ENCODE data around the gene AGAP1. TPM values are rescaled to one million over a fixed set of nuclear protein-coding genes. Genes with fewer than 3 reads are reported as not detected.

AGAP1 gene
- total RNA-seq, 2 experiments from 2014 or later = 2.2 TPM

GRCh38 chr2:235492850-235493344 lies 946 bp upstream of the AGAP1 start:
- Mint-ChIP-seq H3K4me3 (peak overlapping the region; percentile 73), H3K9me3 (ENCODE audit: low read depth) (no peaks in the 10 kb centered on the region), H3K4me1 (peaks cover 4% of the 10 kb centered on the region), H3K27ac (no peak overlapping the region), H3K27me3 (peaks cover 50% of the 10 kb centered on the region), H3K36me3 (ENCODE audit: low read depth) (no peaks in the 10 kb centered on the region)
- ChIA-PET CTCF (interaction anchor here (0.6 kb wide), 1 partner anchor 1935 kb away, joined by 3 read pairs; no protein-coding TSS in a partner anchor), POLR2A (no interaction called here)
- ATAC-seq (no peak), DNase-seq (no peak)
- intact Hi-C loops (cut with DNase I, micrococcal nuclease) = no loop called here

- H3K4me1 Mint-ChIP-seq = peaks cover 4% of the 10 kb centered on the region
- ChIA-PET POLR2A (no interaction called here), CTCF (interaction anchor here (0.6 kb wide), 1 partner anchor 1936 kb away, joined by 3 read pairs; no protein-coding TSS in a partner anchor)
- peak overlapping the region; percentile 73 for H3K4me3 Mint-ChIP-seq
- peaks cover 50% of the 10 kb centered on the region for H3K27me3 Mint-ChIP-seq
- intact Hi-C loops (cut with DNase I, micrococcal nuclease) = no loop called here
- ATAC-seq (no peak), DNase-seq (peak; percentile 9)
- H3K36me3 Mint-ChIP-seq (ENCODE audit: low read depth) = no peaks in the 10 kb centered on the region
- no peak overlapping the region for H3K27ac Mint-ChIP-seq
- H3K9me3 Mint-ChIP-seq (ENCODE audit: low read depth) = no peaks in the 10 kb centered on the region
Measured at GRCh38 chr2:235493402-235493774, 455 bp upstream of the AGAP1 start.

GRCh38 chr2:235494716-235495372 lies 1.0 kb downstream of the AGAP1 start:
- H3K36me3 Mint-ChIP-seq (ENCODE audit: low read depth) = no peaks in the 10 kb centered on the region
- ChIA-PET CTCF (no interaction called here), POLR2A (no interaction called here)
- peak; percentile 31 for DNase-seq
- intact Hi-C loops (cut with DNase I, micrococcal nuclease) = loop anchor here in 1 of 2 experiments (5.0 kb wide), 1 partner anchor 172 kb away; no protein-coding TSS in a partner anchor
- H3K9me3 Mint-ChIP-seq (ENCODE audit: low read depth) = no peaks in the 10 kb centered on the region
- H3K4me3 Mint-ChIP-seq = peak overlapping the region; percentile 44
- H3K27me3 Mint-ChIP-seq = peaks cover 53% of the 10 kb centered on the region
- ATAC-seq = peak; percentile 53
- H3K4me1 Mint-ChIP-seq = peaks cover 4% of the 10 kb centered on the region
- H3K27ac Mint-ChIP-seq = no peak overlapping the region

- CTCF ChIA-PET = no interaction called here
- peak overlapping the region; percentile 28 for H3K4me3 Mint-ChIP-seq
- peaks cover 50% of the 10 kb centered on the region for H3K27me3 Mint-ChIP-seq
- no peak for ATAC-seq
- intact Hi-C loops (cut with DNase I, micrococcal nuclease) = loop anchor here in 1 of 2 experiments (5.0 kb wide), 1 partner anchor 172 kb away; no protein-coding TSS in a partner anchor
- no peaks in the 10 kb centered on the region for H3K36me3 Mint-ChIP-seq (ENCODE audit: low read depth)
- POLR2A ChIA-PET = no interaction called here
- no peaks in the 10 kb centered on the region for H3K9me3 Mint-ChIP-seq (ENCODE audit: low read depth)
- no peak for DNase-seq
- H3K27ac Mint-ChIP-seq = no peak overlapping the region
- H3K4me1 Mint-ChIP-seq = peaks cover 4% of the 10 kb centered on the region
Measured at GRCh38 chr2:235495373-235496238, 1.8 kb downstream of the AGAP1 start.

DNA sequence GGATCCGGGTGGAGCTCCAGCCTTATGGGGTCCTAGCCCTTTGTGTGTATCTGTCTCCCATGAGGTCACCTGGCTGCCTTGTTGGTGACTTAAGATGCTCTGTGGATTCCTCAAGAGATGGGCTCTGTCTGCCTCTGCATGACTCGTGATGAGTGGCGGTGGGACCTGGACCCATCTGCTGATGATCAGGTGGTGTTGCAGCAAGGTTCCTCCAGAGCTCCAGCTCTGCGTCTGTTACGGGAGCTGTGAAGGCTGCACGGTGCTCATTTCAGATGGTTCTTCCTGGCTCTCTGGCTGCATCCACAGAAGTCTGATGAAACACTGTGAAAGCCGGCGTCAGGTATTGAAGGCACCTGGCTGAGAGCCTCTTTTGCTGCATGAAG lies 2.4 kb downstream of the AGAP1 start:
- ATAC-seq = no peak

GRCh38 chr2:235497096-235497495 lies 3.3 kb downstream of the AGAP1 start:
- ChIA-PET CTCF (interaction anchor here (0.6 to 1.1 kb wide), 2 partner anchors 99 to 894 kb away, joined by 3 read pairs; no protein-coding TSS in a partner anchor), POLR2A (no interaction called here)
- Mint-ChIP-seq H3K36me3 (ENCODE audit: low read depth) (no peaks in the 10 kb centered on the region), H3K27me3 (peaks cover 51% of the 10 kb centered on the region), H3K4me1 (peaks cover 15% of the 10 kb centered on the region), H3K9me3 (ENCODE audit: low read depth) (no peaks in the 10 kb centered on the region), H3K4me3 (no peak overlapping the region), H3K27ac (no peak overlapping the region)
- DNase-seq (no peak), ATAC-seq (no peak)
- intact Hi-C loops (cut with DNase I, micrococcal nuclease) = loop anchor here in 1 of 2 experiments (5.0 kb wide), 1 partner anchor 170 kb away; no protein-coding TSS in a partner anchor

More for the DNA sequence above, 2.4 kb downstream of the AGAP1 start:
- intact Hi-C loops (cut with DNase I, micrococcal nuclease) = loop anchor here in 1 of 2 experiments (5.0 kb wide), 1 partner anchor 171 kb away; no protein-coding TSS in a partner anchor
- H3K27ac Mint-ChIP-seq = no peak overlapping the region
- H3K9me3 Mint-ChIP-seq (ENCODE audit: low read depth) = no peaks in the 10 kb centered on the region
- no peak overlapping the region for H3K4me3 Mint-ChIP-seq
- ChIA-PET POLR2A (no interaction called here), CTCF (interaction anchor here (0.6 to 1.1 kb wide), 2 partner anchors 100 to 652 kb away, joined by 3 to 4 read pairs; no protein-coding TSS in a partner anchor)
- DNase-seq = peak; percentile 13
- no peaks in the 10 kb centered on the region for H3K36me3 Mint-ChIP-seq (ENCODE audit: low read depth)
- H3K4me1 Mint-ChIP-seq = peaks cover 7% of the 10 kb centered on the region
- H3K27me3 Mint-ChIP-seq = peaks cover 48% of the 10 kb centered on the region

GRCh38 chr2:235498541-235498940 lies 4.7 kb downstream of the AGAP1 start:
- DNase-seq (no peak), ATAC-seq (no peak)
- H3K4me3 Mint-ChIP-seq = no peak overlapping the region
- ChIA-PET POLR2A (no interaction called here), CTCF (no interaction called here)
- H3K36me3 Mint-ChIP-seq (ENCODE audit: low read depth) = no peaks in the 10 kb centered on the region
- intact Hi-C loops (cut with DNase I, micrococcal nuclease) = loop anchor here in 1 of 2 experiments (5.0 kb wide), 1 partner anchor 169 kb away; no protein-coding TSS in a partner anchor
- H3K27me3 Mint-ChIP-seq = peaks cover 46% of the 10 kb centered on the region
- H3K9me3 Mint-ChIP-seq (ENCODE audit: low read depth) = no peaks in the 10 kb centered on the region
- peaks cover 11% of the 10 kb centered on the region for H3K4me1 Mint-ChIP-seq
- no peak overlapping the region for H3K27ac Mint-ChIP-seq

GRCh38 chr2:235498946-235499812 lies 5.3 kb downstream of the AGAP1 start:
- no peaks in the 10 kb centered on the region for H3K9me3 Mint-ChIP-seq (ENCODE audit: low read depth)
- CTCF ChIA-PET = interaction anchor here (0.5 kb wide), 1 partner anchor 247 kb away, joined by 3 read pairs; no protein-coding TSS in a partner anchor

GRCh38 chr2:235500110-235500760 lies 6.4 kb downstream of the AGAP1 start:
- peaks cover 11% of the 10 kb centered on the region for H3K4me1 Mint-ChIP-seq
- POLR2A ChIA-PET = no interaction called here

More at GRCh38 chr2:235498946-235499812, 5.3 kb downstream of the AGAP1 start:
- Mint-ChIP-seq H3K27me3 (peaks cover 46% of the 10 kb centered on the region), H3K27ac (no peak overlapping the region), H3K36me3 (ENCODE audit: low read depth) (no peaks in the 10 kb centered on the region), H3K4me1 (peaks cover 11% of the 10 kb centered on the region), H3K4me3 (no peak overlapping the region)
- POLR2A ChIA-PET = no interaction called here
- ATAC-seq (no peak), DNase-seq (no peak)
- intact Hi-C loops (cut with DNase I, micrococcal nuclease) = loop anchor here in 1 of 2 experiments (5.0 kb wide), 1 partner anchor 168 kb away; no protein-coding TSS in a partner anchor

More at GRCh38 chr2:235500110-235500760, 6.4 kb downstream of the AGAP1 start:
- ATAC-seq (no peak), DNase-seq (no peak)
- Mint-ChIP-seq H3K4me3 (no peak overlapping the region), H3K27ac (no peak overlapping the region), H3K36me3 (ENCODE audit: low read depth) (no peaks in the 10 kb centered on the region), H3K27me3 (peaks cover 51% of the 10 kb centered on the region), H3K9me3 (ENCODE audit: low read depth) (no peaks in the 10 kb centered on the region)
- intact Hi-C loops (cut with DNase I, micrococcal nuclease) = no loop called here
- CTCF ChIA-PET = no interaction called here
